NOMO-1 treated with DMSO at 0.1 percent for 48 hours (cell line): ENCODE measurements around the gene MAPK7.

Source experiments
- DNase-seq: peaks from one replicate; lab custom pipeline; 2025; ENCODE audit not compliant: unreplicated experiment; lab: John Stamatoyannopoulos, UW

Gene MAPK7

GRCh38 chr17:19362277-19363113 is 15.8 kb upstream of the MAPK7 start, which contains the start of gene B9D1:
B9D1 (minus strand) TSS chr17:19362723; CDS start chr17:19362569, 154 bp downstream.
- peak; percentile 81 for DNase-seq

GRCh38 chr17:19363114-19363438 is 15.2 kb upstream of the MAPK7 start:
- no peak for DNase-seq

- DNase-seq: no peak
These were observed 14.8 kb upstream of the MAPK7 start for GRCh38 chr17:19363460-19364035.

GRCh38 chr17:19364699-19365498 is 13.4 kb upstream of the MAPK7 start:
- DNase-seq: no peak

GRCh38 chr17:19365499-19365817 is 12.8 kb upstream of the MAPK7 start:
- no peak for DNase-seq

GRCh38 chr17:19365833-19366636 is 12.3 kb upstream of the MAPK7 start:
- DNase-seq: no peak

- DNase-seq: no peak
These were observed 11.7 kb upstream of the MAPK7 start for GRCh38 chr17:19366637-19366972.

GRCh38 chr17:19368229-19368628 is 10.1 kb upstream of the MAPK7 start:
- DNase-seq: no peak

- no peak for DNase-seq
These were observed 9.1 kb upstream of the MAPK7 start for GRCh38 chr17:19369107-19369778.

- DNase-seq: no peak
These were observed 8.3 kb upstream of the MAPK7 start for GRCh38 chr17:19369846-19370492.

GRCh38 chr17:19370493-19370960 is 7.8 kb upstream of the MAPK7 start:
- no peak for DNase-seq

- DNase-seq: no peak
These were observed 6.9 kb upstream of the MAPK7 start for GRCh38 chr17:19371259-19372010.

DNA sequence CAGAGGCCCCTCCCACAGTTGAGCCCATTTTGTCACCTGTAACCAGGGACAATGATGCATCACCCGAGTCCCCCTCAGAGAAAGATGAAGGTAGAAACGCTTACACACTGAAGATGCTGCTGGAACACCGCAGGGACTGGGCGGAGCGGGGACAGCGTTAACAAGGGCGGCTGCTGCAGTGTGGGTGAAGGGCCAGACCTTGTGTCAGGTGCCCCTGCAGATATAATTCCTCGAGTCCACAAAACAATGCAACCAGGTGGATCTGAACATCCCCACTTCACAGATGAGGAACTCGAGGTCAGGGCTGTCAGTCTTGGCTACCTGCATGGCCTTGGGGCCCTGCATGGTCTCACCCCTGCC is 6.3 kb upstream of the MAPK7 start:
- no peak for DNase-seq

- no peak for DNase-seq
These were observed 5.9 kb upstream of the MAPK7 start for GRCh38 chr17:19372439-19372838.

DNA sequence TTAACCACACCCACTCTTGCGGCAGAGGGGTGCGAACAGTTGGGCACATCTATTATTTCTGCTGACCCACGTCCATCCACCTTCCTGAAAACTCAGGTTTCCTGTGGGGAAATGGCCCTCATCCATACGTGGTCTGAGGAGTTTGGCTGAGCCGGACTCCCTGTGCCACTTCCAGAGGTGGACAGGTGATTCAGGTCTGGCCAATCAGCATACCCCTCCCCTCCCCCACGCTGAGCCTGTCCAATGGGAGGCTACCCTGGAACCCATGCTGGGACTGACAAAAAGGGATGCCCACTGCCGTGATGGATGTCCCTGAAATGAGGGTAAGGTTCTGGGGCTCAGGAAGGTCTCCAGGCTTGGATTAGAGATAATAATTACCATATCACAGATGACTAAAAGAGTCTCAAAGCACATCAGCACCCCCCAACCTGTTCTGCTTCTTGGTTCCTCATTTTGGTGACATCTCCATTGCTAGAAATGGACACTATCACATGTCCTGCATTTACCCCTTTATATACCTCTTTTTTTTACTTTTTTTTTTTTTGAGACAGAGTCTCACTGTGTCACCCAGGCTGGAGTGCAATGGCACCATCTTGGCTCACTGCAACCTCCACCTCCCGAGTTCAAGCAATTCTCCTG is 5.3 kb upstream of the MAPK7 start:
- peak; percentile 54 for DNase-seq

GRCh38 chr17:19374136-19374535 is 4.2 kb upstream of the MAPK7 start:
- DNase-seq: no peak

- DNase-seq: no peak
These were observed 2.6 kb upstream of the MAPK7 start for GRCh38 chr17:19375732-19376131.

GRCh38 chr17:19376811-19377210 is 1.5 kb upstream of the MAPK7 start:
- DNase-seq: no peak
